Fibroblast of lung (primary cell): ENCODE measurements around the gene HPN.

ENCODE experiments used
- CTCF ChIP-seq, 2 donors: IDR thresholded peaks in 1 of 2; conservative IDR thresholded peaks in 1 of 2; 1 replicate in 1 of 2; 2 replicates in 1 of 2; pipeline ENCODE4 v1.5.1; 2011 to 2012; ENCODE audit warnings: low read length in 2 of 2, control low read depth in 1 of 2, inconsistent platforms in 1 of 2, low read depth in 1 of 2, mild to moderate bottlenecking in 1 of 2
- EZH2 ChIP-seq: IDR thresholded peaks from 2 replicates; pipeline ENCODE4 v1.5.1; 2012; ENCODE audit warnings: low read length, control low read depth, mild to moderate bottlenecking; ENCODE audit errors: missing control alignments

GRCh38 chr19:35095667-35096368, 54.3 kb downstream of the HPN start:
- TF ChIP-seq EZH2, result no peak
- TF ChIP-seq CTCF (conservative IDR thresholded peaks at IDR 0.05 in 1 of 2, IDR thresholded peaks at IDR 0.05 in 1 of 2; ENCODE audit: low read depth in 1 of 2, low read length in 2 of 2), result no peak
